Testis (tissue), 3 donors: Measurements from ENCODE around the gene UNC5CL. TPM values are rescaled to one million over a fixed set of nuclear protein-coding genes. Genes with fewer than 3 reads are reported as not detected.
A peak's percentile ranks its signal among the peaks of the same experiment; 100 is the strongest.

Experiments used
- DNase-seq: peaks from one replicate; pipeline ENCODE4 v3.0.0-alpha.2; 2019
- H3K27ac ChIP-seq, 2 donors: fragments of 200-600 bp; sonication (generic); one replicate each; pipeline ENCODE4 v1.5.1; 2019
- H3K27me3 ChIP-seq: fragments of 200-600 bp; sonication (generic); one replicate; pipeline ENCODE4 v1.5.1; 2019
- H3K36me3 ChIP-seq: fragments of 200-600 bp; sonication (generic); one replicate; pipeline ENCODE4 v1.5.1; 2017; ENCODE audit warnings: low read depth; ENCODE audit errors: missing control alignments
- H3K4me1 ChIP-seq: fragments of 200-600 bp; sonication (generic); one replicate; pipeline ENCODE4 v1.5.1; 2019
- H3K4me3 ChIP-seq, 2 donors: fragments of 200-600 bp; sonication (generic); one replicate each; pipeline ENCODE4 v1.5.1; 2017 to 2019
- H3K9me3 ChIP-seq: fragments of 200-600 bp; sonication (generic); one replicate; pipeline ENCODE4 v1.5.1; 2017
- POLR2A ChIP-seq: fragments of 450-650 bp; IDR thresholded peaks from one replicate; pipeline ENCODE4 v1.6.1; 2017; ENCODE audit warnings: antibody characterized with exemption, mild to moderate bottlenecking, moderate library complexity
- WGBS, 2 donors: methylation state at CpG; one replicate each; pipeline ENCODE4 v1.1.5; 2018; 5-methylcytosine and 5-hydroxymethylcytosine counted together
- intact Hi-C: fragments of 100-400 bp; cut with DNase I; formaldehyde crosslinking; loops from one replicate; pipeline ENCODE4 v1.15.1; 2023; ENCODE audit warnings: low total_unique reads
- polyA plus RNA-seq: library from polyadenylated mRNA; stranded (reverse); fragments of 350-450 nt; fragmentation: Illumina TruSeq; extraction: RNeasy Lipid Tissue Mini Kit (QIAGEN cat#74804); gene quantifications from one replicate; pipeline ENCODE4 v1.2.3, GENCODE V29; 2014; ENCODE audit warnings: low read depth, low replicate concordance; ENCODE audit not compliant: insufficient read depth
- total RNA-seq, 2 donors: library from RNA; depleted of rRNA; stranded (reverse); fragments of >200 nt; gene quantifications; one replicate each; pipeline ENCODE4 v1.2.3, GENCODE V29; 2016
- TF ChIP-seq, protein P1 (sequence below), 3 experiments: fragments of 450-650 bp in 2 of 3; fragments of 200-600 bp in 1 of 3; sonication (generic) in 1 of 3; IDR thresholded peaks; one replicate each; pipeline ENCODE4 v1.5.1; 2016 to 2019; ENCODE audit warnings: antibody characterized with exemption in 3 of 3, mild to moderate bottlenecking in 2 of 3, moderate library complexity in 1 of 3

UNC5CL gene
- total and polyA plus RNA-seq, 3 donors from 2014 or later, result 2.0 to 3.2 (median 3.1) TPM

- Histone ChIP-seq H3K4me3 (peak overlapping the region in 1 of 2 donors; percentile 64), H3K9me3 (no peaks in the 10 kb centered on the region), H3K27me3 (no peaks in the 10 kb centered on the region), H3K27ac (no peak overlapping the region), H3K4me1 (peaks cover 11% of the 10 kb centered on the region), H3K36me3 (no peaks in the 10 kb centered on the region)
- intact Hi-C loops, result no loop called here
- DNase-seq, result no peak
- 33 to 39% methylated on average over 4 of the region's 4 CpGs for WGBS, 2 donors
- TF ChIP-seq, protein P1, sequence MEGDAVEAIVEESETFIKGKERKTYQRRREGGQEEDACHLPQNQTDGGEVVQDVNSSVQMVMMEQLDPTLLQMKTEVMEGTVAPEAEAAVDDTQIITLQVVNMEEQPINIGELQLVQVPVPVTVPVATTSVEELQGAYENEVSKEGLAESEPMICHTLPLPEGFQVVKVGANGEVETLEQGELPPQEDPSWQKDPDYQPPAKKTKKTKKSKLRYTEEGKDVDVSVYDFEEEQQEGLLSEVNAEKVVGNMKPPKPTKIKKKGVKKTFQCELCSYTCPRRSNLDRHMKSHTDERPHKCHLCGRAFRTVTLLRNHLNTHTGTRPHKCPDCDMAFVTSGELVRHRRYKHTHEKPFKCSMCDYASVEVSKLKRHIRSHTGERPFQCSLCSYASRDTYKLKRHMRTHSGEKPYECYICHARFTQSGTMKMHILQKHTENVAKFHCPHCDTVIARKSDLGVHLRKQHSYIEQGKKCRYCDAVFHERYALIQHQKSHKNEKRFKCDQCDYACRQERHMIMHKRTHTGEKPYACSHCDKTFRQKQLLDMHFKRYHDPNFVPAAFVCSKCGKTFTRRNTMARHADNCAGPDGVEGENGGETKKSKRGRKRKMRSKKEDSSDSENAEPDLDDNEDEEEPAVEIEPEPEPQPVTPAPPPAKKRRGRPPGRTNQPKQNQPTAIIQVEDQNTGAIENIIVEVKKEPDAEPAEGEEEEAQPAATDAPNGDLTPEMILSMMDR (IDR thresholded peaks at IDR 0.05), result no peak
- TF ChIP-seq POLR2A, result no peak
Measured at GRCh38 chr6:41027241-41027640, 11.8 kb downstream of the UNC5CL start.

GRCh38 chr6:41025966-41026530 lies 13.0 kb downstream of the UNC5CL start:
- H3K27ac ChIP-seq, result no peak overlapping the region
- TF ChIP-seq, protein P1 (IDR thresholded peaks at IDR 0.05), result no peak
- no peak for TF ChIP-seq POLR2A
- intact Hi-C loops, result no loop called here
- H3K9me3 ChIP-seq, result no peaks in the 10 kb centered on the region
- DNase-seq, result no peak
- WGBS, 2 donors, result 76 to 88% methylated on average over 3 of the region's 3 CpGs
- no peak overlapping the region for H3K4me3 ChIP-seq
- H3K36me3 ChIP-seq, result no peaks in the 10 kb centered on the region
- no peaks in the 10 kb centered on the region for H3K27me3 ChIP-seq
- peaks cover 11% of the 10 kb centered on the region for H3K4me1 ChIP-seq

- Histone ChIP-seq H3K36me3 (no peaks in the 10 kb centered on the region), H3K4me3 (no peak overlapping the region), H3K4me1 (peaks cover 6% of the 10 kb centered on the region), H3K27ac (no peak overlapping the region), H3K9me3 (no peaks in the 10 kb centered on the region), H3K27me3 (no peaks in the 10 kb centered on the region)
- DNase-seq, result no peak
- WGBS, 2 donors, result 96% methylated on average over 3 of the region's 3 CpGs
- no peak for TF ChIP-seq POLR2A
- TF ChIP-seq, protein P1 (IDR thresholded peaks at IDR 0.05), result no peak
- intact Hi-C loops, result no loop called here
Measured at GRCh38 chr6:41023114-41023513, 15.9 kb downstream of the UNC5CL start.

DNA sequence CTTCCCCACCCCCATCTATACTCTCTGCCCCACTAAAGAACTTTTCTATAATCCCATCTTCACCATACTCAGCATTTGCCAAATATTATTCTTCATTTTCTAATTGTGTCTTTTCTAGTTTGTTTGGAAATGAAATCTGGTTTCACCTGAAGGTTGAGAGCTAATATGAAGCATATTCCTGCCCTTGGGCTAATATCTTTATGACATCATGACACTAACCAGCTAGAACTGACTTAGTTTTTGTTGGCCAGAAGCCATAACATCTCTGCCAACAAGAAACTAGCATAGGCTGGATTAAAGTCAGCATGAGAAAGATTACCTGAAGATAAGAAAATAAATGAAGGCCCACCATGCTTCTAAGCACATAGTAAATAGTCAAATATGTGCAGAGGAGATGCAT lies 16.7 kb downstream of the UNC5CL start:
- Histone ChIP-seq H3K9me3 (no peaks in the 10 kb centered on the region), H3K27ac (no peak overlapping the region), H3K27me3 (no peaks in the 10 kb centered on the region), H3K4me3 (no peak overlapping the region), H3K36me3 (no peaks in the 10 kb centered on the region), H3K4me1 (peaks cover 3% of the 10 kb centered on the region)
- no peak for DNase-seq
- intact Hi-C loops, result no loop called here
- TF ChIP-seq, protein P1 (IDR thresholded peaks at IDR 0.05), result no peak
- TF ChIP-seq POLR2A, result no peak

GRCh38 chr6:41021832-41022231 lies 17.2 kb downstream of the UNC5CL start:
- peak; percentile 44 for DNase-seq
- intact Hi-C loops, result no loop called here
- no peak overlapping the region for H3K27ac ChIP-seq

More at GRCh38 chr6:41021832-41022231, 17.2 kb downstream of the UNC5CL start:
- no peaks in the 10 kb centered on the region for H3K9me3 ChIP-seq
- no peaks in the 10 kb centered on the region for H3K36me3 ChIP-seq
- no peaks in the 10 kb centered on the region for H3K27me3 ChIP-seq
- H3K4me1 ChIP-seq, result no peaks in the 10 kb centered on the region
- WGBS, 2 donors, result 75 to 96% methylated on average over 3 of the region's 3 CpGs
- H3K4me3 ChIP-seq, result no peak overlapping the region
- TF ChIP-seq, protein P1 (IDR thresholded peaks at IDR 0.05), result no peak
- TF ChIP-seq POLR2A, result no peak
